Measurements from ENCODE around the gene AATK.

The AATK gene

DNA sequence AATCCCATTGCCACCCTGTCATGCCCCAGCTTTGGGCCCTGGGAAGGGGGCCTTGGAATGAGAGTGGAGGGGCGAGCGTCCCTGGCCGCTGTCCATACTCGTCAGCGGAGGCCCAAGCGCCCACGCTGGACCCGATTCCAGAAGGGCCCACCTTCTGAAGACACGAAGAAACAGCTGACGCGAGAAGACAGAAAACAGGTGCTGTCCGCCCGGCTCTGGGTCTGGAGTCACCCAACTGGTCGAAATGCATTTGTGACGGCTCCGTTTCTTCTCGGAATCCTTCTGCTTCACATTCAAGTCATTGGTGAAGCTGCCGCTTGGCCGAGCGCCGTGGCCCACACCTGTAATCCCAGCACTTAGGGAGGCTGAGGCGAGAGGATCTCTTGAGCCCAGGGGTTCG, 53.6 kb downstream of the AATK start:
- DNase-seq (ENCODE audit: low read depth): no peak
- TF ChIP-seq, protein P1, sequence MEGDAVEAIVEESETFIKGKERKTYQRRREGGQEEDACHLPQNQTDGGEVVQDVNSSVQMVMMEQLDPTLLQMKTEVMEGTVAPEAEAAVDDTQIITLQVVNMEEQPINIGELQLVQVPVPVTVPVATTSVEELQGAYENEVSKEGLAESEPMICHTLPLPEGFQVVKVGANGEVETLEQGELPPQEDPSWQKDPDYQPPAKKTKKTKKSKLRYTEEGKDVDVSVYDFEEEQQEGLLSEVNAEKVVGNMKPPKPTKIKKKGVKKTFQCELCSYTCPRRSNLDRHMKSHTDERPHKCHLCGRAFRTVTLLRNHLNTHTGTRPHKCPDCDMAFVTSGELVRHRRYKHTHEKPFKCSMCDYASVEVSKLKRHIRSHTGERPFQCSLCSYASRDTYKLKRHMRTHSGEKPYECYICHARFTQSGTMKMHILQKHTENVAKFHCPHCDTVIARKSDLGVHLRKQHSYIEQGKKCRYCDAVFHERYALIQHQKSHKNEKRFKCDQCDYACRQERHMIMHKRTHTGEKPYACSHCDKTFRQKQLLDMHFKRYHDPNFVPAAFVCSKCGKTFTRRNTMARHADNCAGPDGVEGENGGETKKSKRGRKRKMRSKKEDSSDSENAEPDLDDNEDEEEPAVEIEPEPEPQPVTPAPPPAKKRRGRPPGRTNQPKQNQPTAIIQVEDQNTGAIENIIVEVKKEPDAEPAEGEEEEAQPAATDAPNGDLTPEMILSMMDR (conservative IDR thresholded peaks at IDR 0.05; ENCODE audit: low read length): no peak
- no peak overlapping the region for H3K4me3 ChIP-seq (ENCODE audit: low read length)

- TF ChIP-seq, protein P1 (conservative IDR thresholded peaks at IDR 0.05; ENCODE audit: low read length): no peak
- DNase-seq (ENCODE audit: low read depth): no peak
Observed at GRCh38 chr17:81111066-81111465, 55.0 kb downstream of the AATK start.

DNA sequence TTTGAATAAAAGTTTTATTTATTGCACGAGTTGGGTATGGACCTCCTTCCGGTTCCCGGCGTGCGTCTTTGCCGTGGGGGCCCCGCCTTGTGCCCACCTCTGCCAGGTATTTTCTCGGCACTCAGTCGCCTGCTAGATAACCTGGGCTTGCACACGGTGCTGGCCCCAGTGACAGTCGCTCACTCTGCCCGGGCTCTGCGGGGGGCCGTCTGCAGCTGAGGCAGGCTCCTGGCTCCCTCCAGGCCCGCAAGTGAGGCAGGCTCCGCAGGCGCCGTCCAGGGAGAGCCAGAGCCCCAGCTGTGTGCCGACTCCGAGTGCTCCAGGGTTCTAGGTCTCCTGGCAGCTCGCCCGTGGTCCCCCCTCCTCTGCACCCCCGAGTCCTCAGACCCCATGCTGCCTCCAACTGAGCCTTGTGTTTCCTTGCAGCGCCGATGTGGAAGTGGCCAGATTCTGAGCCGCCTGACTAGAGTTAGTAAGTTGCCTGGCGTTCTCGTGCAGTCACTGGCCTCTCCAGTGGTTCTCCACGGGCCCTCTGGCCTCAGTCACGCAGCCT, 55.5 kb downstream of the AATK start:
- H3K4me3 ChIP-seq (ENCODE audit: low read length): no peak overlapping the region
- TF ChIP-seq, protein P1 (conservative IDR thresholded peaks at IDR 0.05; ENCODE audit: low read length): no peak
- DNase-seq (ENCODE audit: low read depth): no peak

More at GRCh38 chr17:81111066-81111465, 55.0 kb downstream of the AATK start:
- H3K4me3 ChIP-seq (ENCODE audit: low read length): no peak overlapping the region

GRCh38 chr17:81109957-81110356, 56.1 kb downstream of the AATK start:
- TF ChIP-seq, protein P1 (conservative IDR thresholded peaks at IDR 0.05; ENCODE audit: low read length): no peak
- DNase-seq (ENCODE audit: low read depth): no peak
- no peak overlapping the region for H3K4me3 ChIP-seq (ENCODE audit: low read length)

DNA sequence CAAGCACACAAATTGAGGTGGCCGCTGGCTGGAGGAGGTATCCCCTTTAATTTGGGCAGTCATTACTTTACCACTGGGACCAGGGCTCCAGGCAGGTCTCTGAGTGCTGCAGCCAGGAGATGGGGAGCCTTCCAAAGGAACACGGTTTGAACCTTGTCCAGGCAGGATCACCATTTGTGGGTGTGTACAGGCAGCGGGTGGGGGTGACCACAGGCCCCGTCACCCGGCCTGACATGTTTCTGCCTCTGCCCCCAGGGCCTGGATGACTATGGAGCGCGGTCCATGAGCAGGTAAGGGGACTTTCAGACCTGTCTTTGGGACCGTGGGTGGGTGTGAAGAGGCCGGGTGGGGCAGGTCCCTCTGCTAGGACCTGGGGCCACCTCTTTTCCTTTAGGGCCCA, 57.8 kb downstream of the AATK start:
- H3K4me3 ChIP-seq (ENCODE audit: low read length): no peak overlapping the region
- DNase-seq (ENCODE audit: low read depth): no peak
- TF ChIP-seq, protein P1 (conservative IDR thresholded peaks at IDR 0.05; ENCODE audit: low read length): no peak

GRCh38 chr17:81106716-81107115, 59.3 kb downstream of the AATK start:
- TF ChIP-seq, protein P1 (conservative IDR thresholded peaks at IDR 0.05; ENCODE audit: low read length): no peak
- H3K4me3 ChIP-seq (ENCODE audit: low read length): no peak overlapping the region
- DNase-seq (ENCODE audit: low read depth): no peak

GRCh38 chr17:81103379-81103778, 62.6 kb downstream of the AATK start:
- TF ChIP-seq, protein P1 (conservative IDR thresholded peaks at IDR 0.05; ENCODE audit: low read length): no peak
- no peak for DNase-seq (ENCODE audit: low read depth)
- H3K4me3 ChIP-seq (ENCODE audit: low read length): no peak overlapping the region
